Stimulated activated CD8-positive, alpha-beta memory T cell treated with anti-CD3 and anti-CD28 coated beads, Interleukin-4, amount 100 ng/mL, for 4 hours (primary cell): Measurements from ENCODE around the gene SKIDA1.
A peak's percentile ranks its signal among the peaks of the same experiment; 100 is the strongest.
"Not testable (repeated sequence)": the region's sequence is repeated elsewhere in the genome, so short reads cannot be mapped to it uniquely, and the experiment has no call there.

Experiments used
- DNase-seq, 2 donors: peaks; one replicate each; pipeline ENCODE4 v3.0.0-alpha.2; 2020; ENCODE audit warnings: low read depth in 2 of 2, low spot score in 1 of 2

The SKIDA1 gene

GRCh38 chr10:21525367-21526187 lies at the start of gene SKIDA1:
SKIDA1 (minus strand) TSS chr10:21525682; CDS start chr10:21517822, 7,860 bp downstream.
- DNase-seq = no peak

- not testable (repeated sequence) for DNase-seq
These were observed 49.0 kb upstream of the SKIDA1 start for GRCh38 chr10:21574514-21574913.

DNA sequence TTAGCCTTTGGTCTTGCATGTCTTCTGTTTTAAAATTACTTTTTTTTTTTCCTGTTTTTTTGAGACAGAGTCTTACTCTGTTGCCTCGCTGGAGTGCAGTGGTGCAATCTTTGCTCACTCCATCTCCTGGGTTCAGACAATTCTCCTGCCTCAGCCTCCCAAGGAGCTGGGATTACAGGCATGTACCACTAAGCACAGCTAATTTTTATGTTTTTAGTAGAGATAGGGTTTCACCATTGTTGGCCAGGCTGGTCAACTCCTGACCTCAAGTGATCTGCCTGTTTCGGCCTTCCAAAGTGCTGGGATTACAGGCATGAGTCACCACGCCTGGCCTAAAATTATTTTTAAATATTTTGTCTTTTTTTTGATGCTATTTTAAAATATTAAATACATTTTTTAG lies 47.1 kb upstream of the SKIDA1 start:
- DNase-seq = no peak

DNA sequence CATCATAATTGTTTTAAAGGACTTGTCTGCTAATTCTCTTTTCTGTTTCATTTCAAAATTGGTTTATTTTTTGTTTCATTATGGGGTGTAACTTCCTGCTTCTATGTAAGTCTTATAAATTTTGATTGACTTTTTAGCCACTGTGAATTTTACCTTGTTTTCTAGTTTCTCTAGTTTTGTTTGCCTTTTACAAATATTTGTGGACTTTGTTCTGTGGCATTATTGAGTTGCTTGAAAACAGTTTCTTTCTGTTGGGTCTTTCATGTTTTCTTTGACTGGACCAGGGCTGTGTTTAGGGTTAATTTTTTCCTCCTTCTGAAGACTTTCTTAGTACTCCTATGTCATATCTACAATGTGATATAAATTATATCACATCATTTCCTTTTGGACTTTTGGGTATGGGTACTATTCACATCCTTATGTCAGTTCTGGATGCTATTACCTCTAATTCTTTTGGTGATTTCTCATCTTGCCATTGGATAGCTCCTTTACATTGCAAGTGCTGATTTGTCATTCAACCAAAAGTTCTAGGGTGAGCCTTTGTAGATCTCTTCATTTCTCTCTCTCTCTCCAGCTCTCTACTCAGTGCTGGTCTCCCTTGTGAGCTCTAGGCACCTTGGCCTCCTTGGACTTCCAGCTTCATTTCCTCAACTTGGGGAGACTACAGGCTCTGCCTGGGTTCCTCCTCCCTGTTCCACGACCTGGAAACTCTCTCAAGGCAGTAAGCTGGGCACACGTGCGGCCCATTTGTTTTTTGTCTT lies 45.5 kb upstream of the SKIDA1 start:
- no peak for DNase-seq

- DNase-seq = not testable (repeated sequence)
These were observed 33.5 kb upstream of the SKIDA1 start for GRCh38 chr10:21558984-21559383.

DNA sequence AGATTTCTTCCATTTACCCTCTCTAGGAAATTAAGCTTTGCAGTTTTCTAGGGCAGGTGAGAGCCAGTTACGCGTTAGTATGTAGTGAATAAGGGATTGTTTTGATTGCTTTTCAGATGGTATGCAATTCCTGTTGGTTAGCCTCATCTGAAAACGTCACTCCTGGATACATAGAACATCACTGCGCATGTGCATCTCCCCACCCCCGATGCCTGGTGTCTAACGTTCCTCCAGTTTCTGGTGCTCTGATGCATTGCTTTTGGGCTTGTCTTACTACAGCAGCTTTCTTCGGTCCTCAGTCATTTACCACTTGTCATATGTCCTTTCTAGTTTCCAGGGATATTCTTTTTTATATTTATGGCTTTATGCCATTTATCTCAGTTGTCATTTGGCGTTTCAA lies 31.0 kb upstream of the SKIDA1 start:
- DNase-seq = no peak

- DNase-seq = no peak
These were observed 27.2 kb upstream of the SKIDA1 start for GRCh38 chr10:21552638-21553037.

DNA sequence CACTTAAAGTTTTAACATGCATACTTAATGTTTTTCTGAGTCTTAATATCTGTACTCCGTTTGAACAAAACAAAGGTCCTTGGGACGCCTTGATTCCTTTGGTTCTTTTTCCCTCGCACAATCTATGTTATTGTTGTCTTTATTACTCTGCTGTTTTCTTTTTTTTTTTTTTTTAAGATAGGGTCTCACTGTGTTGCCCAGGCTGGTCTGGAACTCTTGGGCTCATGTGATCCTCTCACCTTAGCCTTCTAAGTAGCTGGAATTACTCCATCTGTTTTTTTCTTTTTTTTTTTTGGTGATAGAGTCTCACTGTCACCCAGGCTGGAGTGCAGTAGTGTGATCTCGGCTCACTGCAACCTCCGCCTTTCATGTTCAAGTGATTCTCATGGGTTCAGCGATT lies 21.8 kb upstream of the SKIDA1 start:
- no peak for DNase-seq

- DNase-seq = not testable (repeated sequence)
These were observed 15.2 kb upstream of the SKIDA1 start for GRCh38 chr10:21540701-21541100.

DNA sequence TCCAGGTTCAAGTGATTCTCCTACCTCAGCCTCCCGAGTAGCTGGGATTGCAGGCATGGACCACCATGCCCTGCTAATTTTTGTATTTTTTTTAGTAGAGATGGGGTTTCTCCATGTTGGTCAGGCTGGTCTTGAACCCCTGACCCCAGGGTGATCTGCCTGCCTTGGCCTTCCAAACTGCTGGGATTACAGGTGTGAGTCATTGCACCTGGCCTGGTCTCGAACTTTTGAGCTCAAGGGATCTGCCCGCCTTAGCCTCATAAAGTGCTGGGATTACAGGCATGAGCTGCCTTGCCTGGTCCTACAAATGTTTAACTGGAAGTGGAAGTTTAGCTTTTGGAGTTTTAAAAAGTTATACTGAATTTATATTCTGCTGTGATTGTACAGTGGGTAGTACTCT lies 11.4 kb upstream of the SKIDA1 start:
- DNase-seq = no peak

DNA sequence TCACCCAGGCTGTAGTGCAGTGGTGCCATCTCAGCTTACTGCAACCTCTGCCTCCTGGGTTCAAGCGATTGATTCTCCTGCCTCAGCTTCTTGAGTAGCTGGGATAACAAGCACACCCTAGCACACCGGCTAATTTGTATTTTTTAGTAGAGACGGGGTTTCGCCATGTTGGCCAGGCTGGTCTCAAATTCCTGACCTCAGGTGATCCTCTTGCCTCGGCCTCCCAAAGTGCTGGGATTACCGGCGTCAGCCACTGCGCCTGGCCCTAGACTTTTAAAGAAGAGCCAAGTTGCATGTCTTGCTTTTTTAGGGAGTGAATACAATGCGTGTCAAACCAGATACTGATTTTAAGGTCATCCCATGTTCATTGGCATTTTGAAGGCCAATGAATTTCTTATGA lies 10.5 kb upstream of the SKIDA1 start:
- not testable (repeated sequence) for DNase-seq

- DNase-seq = no peak
These were observed 10.0 kb upstream of the SKIDA1 start for GRCh38 chr10:21535494-21535965.

DNA sequence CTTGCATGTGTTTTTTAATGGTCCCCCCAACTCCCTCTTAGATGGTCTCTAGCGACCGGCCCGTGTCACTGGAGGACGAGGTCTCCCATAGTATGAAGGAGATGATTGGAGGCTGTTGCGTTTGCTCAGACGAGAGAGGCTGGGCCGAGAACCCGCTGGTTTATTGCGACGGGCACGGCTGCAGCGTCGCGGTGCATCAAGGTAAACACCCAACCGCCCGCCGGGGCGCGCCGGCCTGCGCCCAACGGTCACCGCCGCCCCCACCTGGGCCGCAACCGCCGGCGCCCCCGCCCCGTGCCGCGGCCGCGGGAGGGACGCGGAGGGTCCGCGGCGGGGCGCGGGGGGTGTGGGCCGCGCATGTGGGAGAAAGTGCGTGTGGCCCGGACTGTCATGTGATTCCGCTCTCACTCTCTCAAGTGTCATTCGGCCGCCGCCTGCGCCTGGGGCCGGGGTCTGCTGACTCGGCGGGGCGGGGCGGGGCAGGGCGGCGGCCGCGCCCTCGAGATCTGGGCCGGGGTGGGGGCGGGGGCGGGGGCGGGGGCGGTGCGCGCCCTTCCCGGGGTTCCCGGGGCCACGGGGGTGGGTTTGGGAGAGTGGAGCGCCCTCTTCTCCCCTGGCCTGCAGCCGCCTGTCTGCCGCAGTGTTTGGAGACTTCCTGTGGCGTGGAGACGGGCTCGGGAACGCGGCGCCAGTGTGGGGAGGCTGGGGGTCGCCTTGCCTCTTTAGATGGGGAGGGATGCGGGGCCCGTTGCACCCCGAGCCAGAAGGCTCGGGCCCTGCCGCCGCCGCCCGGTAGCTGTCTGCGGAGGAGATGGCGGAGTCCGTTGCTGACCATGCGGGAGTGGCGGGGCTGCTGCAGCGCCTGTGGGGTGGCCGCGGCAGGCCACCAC lies 9.4 kb upstream of the SKIDA1 start:
- peak in 1 of 2 donors; percentile 4 for DNase-seq

DNA sequence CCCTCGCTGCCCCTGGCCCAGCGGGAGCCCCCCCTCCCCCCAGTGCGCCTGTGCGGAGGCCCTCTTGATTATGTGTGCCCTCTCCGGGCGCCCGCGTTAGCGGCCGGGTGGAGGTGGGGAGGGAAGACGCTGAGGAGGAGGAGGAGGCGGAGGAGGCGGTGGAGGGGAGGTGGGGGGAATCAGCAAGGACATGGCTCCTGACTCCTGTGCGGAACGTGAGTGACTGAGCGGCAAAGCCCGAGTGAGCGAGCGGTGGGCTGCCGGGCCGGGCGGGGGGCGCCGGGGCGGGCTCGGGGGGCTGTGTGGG lies 8.8 kb upstream of the SKIDA1 start:
- no peak for DNase-seq

DNA sequence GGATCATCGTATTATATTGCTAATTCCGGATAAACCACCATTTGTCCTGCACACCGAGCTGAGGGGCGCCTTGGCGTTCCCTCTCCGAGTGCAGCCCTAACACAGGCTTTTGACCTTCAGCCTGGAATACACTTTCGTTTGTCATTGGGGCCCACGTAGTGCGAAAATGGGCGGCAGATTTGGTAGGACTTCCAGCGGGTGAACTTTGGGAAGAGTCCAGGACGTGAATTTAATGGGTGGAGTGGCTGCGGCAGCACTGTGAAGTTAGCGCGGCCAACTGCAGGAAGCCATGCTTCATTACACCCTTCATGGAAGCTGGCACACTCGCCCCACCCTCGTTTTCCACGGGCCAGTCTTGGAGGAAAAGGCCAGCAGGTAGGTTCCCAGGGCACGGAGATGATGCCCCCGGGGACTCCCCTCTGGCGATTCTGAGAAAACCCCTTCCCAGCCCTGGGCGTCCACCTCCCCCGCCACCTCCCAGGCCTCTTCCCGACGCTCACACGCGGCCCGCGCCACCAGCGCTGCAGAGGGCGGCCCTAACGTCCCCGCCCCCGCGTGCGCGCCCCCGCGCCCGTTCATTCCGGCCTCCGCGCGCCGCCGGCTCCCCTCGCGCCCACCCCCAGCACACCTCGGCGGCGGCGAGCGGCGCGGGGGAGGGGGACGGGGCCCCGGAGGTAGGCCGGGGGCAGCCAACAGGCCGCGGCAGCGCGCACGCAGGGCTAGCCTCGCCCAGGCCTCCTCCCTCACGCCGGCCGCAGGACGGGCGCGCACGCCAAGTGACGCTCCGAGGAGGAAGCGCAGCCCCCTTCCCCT lies 8.2 kb upstream of the SKIDA1 start, which contains the start of gene MLLT10:
MLLT10 (plus strand) TSS at position 766 of the 813 bp plus-strand sequence. CDS start 413 bp downstream, outside the sequence.
- peak; percentile 68 to 85 for DNase-seq

DNA sequence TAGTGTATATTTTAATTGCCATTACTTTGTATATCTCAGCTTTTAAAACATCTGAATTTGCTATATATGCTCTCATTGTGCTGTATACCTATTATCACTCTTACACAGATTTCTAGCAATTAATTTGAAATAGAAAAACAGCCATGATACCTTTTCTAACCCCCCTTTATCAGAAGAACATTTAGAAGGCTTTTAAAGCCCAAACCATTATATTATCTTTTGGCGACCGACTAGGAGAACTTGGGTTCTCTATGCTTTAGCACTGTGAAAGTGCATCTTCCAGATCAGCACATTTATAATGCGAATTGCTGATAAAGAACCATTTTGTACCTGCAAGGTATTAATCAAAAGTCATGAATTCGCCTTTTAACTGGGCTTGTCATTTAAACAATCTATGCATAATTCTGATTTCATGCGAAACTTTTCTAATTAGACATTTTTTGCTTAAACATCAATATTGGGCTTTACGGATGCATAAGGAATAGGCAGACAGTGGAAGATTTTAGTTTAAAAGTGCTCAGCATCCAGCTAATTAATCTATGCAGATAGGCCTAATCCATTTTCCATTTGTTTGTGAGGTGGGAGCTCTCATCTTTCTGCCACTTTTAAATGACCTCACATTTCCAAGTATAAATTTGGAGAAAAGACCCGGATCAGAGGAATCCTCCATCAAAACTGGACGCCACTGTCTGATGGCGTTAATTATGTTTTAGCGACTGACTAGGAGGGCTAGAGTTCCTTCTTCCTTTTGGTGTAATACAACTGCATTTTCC lies 7.4 kb upstream of the SKIDA1 start:
- no peak for DNase-seq

- DNase-seq = no peak
These were observed 5.7 kb upstream of the SKIDA1 start for GRCh38 chr10:21531164-21531563.

- DNase-seq = no peak
These were observed 5.2 kb upstream of the SKIDA1 start for GRCh38 chr10:21530641-21531040.

DNA sequence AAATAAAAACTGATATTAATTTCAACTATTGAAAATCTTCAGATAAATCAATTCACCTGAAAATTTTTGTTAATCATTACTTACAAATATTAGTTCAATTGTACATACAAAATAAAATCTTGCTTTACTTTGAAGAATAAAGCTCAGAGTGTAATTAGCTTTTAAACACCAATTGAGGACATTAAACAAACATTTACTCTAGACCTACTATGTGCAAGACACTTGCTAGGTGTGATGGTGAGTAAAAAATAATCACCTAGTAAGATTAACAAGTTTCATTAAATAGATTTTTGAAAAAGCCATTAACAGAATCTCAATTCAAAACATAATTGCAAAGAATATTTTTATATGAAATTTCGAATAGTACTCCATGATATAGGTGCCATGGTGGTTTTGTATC lies 4.7 kb upstream of the SKIDA1 start:
- DNase-seq = no peak
